ENCODE results near the gene INPP5D. TPM values are rescaled to one million over a fixed set of nuclear protein-coding genes. Genes with fewer than 3 reads are reported as not detected.

INPP5D gene
- total and polyA plus RNA-seq, 2 of the 8 experiments (the other 6 are each of a cell fraction or from before 2014, with no cell fraction given), result 4.5 to 7.1 TPM

GRCh38 chr2:233056961-233057605, 3.1 kb upstream of the INPP5D start:
- H3K4me1 ChIP-seq (replicated peaks in 1 of 4; ENCODE audit: control insufficient read depth in 3 of 4, insufficient read depth in 4 of 4, low read length in 3 of 4), result peaks cover 0 to 6% (median 0%) of the 10 kb centered on the region in 4 experiments; a peak in 2 of 7 replicates
- H3K4me3 ChIP-seq (ENCODE audit: extremely low read depth in 1 of 4, insufficient read depth in 2 of 4, low read depth in 3 of 4, low read length in 4 of 4), result no peak overlapping the region
- H3K56ac ChIP-seq (replicated peaks; ENCODE audit: insufficient read length, low read depth, low read length), result no peak overlapping the region
- no peaks in the 10 kb centered on the region for H3K9me3 ChIP-seq (ENCODE audit: insufficient read depth in 2 of 2, low read depth in 1 of 2, low read length in 1 of 2)
- H4K8ac ChIP-seq (ENCODE audit: extremely low read depth, insufficient read depth, low read length), result no peak overlapping the region
- H3K27me3 ChIP-seq (replicated peaks in 1 of 4; ENCODE audit: control insufficient read depth in 3 of 4, extremely low read depth in 1 of 4, insufficient read depth in 3 of 4, low read length in 3 of 4), result no peaks in the 10 kb centered on the region; a peak in 1 of 7 replicates
- H4K91ac ChIP-seq (replicated peaks; ENCODE audit: insufficient read length, low read length), result no peak overlapping the region
- TF ChIP-seq ATF2 (IDR thresholded peaks at IDR 0.05; ENCODE audit: low read length), result no peak
- no peak for TF ChIP-seq CREB1 (IDR thresholded peaks at IDR 0.05)
- no peak for TF ChIP-seq BACH1 (IDR thresholded peaks at IDR 0.05; ENCODE audit: low read length)
- TF ChIP-seq CBX5 (IDR thresholded peaks at IDR 0.05; ENCODE audit: low read depth, low read length), result no peak
- no peak for TF ChIP-seq GTF2F1 (IDR thresholded peaks at IDR 0.05; ENCODE audit: borderline replicate concordance, low read depth, low read length)
- H2BK15ac ChIP-seq (ENCODE audit: low read length), result no peak overlapping the region
- H3K9ac ChIP-seq (replicated peaks in 1 of 4; ENCODE audit: extremely low read depth in 1 of 4, low read depth in 3 of 4, low read length in 3 of 4), result no peak overlapping the region; a peak in 1 of 7 replicates
- no peak overlapping the region for H2BK20ac ChIP-seq (ENCODE audit: low read length)
- POLR2A ChIA-PET (ENCODE audit: partially characterized antibody), result interaction anchor here (0.6 kb wide), 1 partner anchor 186 kb away, joined by 4 read pairs; no protein-coding TSS in a partner anchor
- H3K27ac ChIP-seq (ENCODE audit: low read depth, low read length), result no peak overlapping the region
- H3K23me2 ChIP-seq (ENCODE audit: low read depth, low read length), result no peaks in the 10 kb centered on the region
- no peaks in the 10 kb centered on the region for H3K36me3 ChIP-seq (ENCODE audit: control insufficient read depth in 2 of 4, insufficient read depth in 4 of 4, low read length in 3 of 4)
- H3K4ac ChIP-seq (replicated peaks; ENCODE audit: insufficient read length, low read depth, low read length), result no peak overlapping the region
- no peak overlapping the region for H2BK5ac ChIP-seq (ENCODE audit: low read depth, low read length)
- no peak overlapping the region for H4K5ac ChIP-seq (ENCODE audit: insufficient read length, low read depth, low read length)
- H3K4me2 ChIP-seq (ENCODE audit: insufficient read depth in 1 of 2, low read depth in 2 of 2, low read length in 2 of 2), result no peak overlapping the region
- 85% methylated on average over 6 of the region's 6 CpGs; no CpG with 5 or more reads in 1 of the 2 experiments for WGBS, 2 experiments (ENCODE audit: extremely low coverage in 1 of 2, insufficient coverage in 1 of 2, insufficient read length in 1 of 2, insufficient replicate concordance in 2 of 2, low coverage in 1 of 2, low lambda C conversion rate in 2 of 2, missing lambda C conversion rate in 1 of 2)
- no peak overlapping the region for H3K18ac ChIP-seq (ENCODE audit: extremely low read depth, low read length)
- FAIRE-seq (no peak), DNase-seq (ENCODE audit: low read depth in 1 of 2, low spot score in 2 of 2) (no peak)
- no peaks in the 10 kb centered on the region for H3K79me1 ChIP-seq (ENCODE audit: low read depth, low read length)
- H2AFZ ChIP-seq (ENCODE audit: low read length), result no peak overlapping the region
- H3K23ac ChIP-seq (ENCODE audit: insufficient read length), result no peak overlapping the region
- no peak overlapping the region for H3K14ac ChIP-seq (ENCODE audit: insufficient read length)
- CTCF ChIA-PET (ENCODE audit: partially characterized antibody), result interaction anchor here (0.6 to 2.0 kb wide), 7 partner anchors 12 to 187 kb away, joined by 3 to 8 read pairs (median 3); partner anchors contain the start of genes NEU2 and SNORC
- no peaks in the 10 kb centered on the region for H4K20me1 ChIP-seq (replicated peaks in 1 of 2; ENCODE audit: control insufficient read depth in 1 of 2, insufficient read depth in 2 of 2, low read length in 2 of 2)
- H2BK120ac ChIP-seq (replicated peaks; ENCODE audit: low read depth, low read length), result no peak overlapping the region
- H3K79me2 ChIP-seq (ENCODE audit: control insufficient read depth in 1 of 2, insufficient read depth in 2 of 2, low read length in 2 of 2), result no peaks in the 10 kb centered on the region
- H2BK12ac ChIP-seq (ENCODE audit: low read depth, low read length), result no peak overlapping the region; the same call in 1 of the 2 replicates
- H2AK5ac ChIP-seq (ENCODE audit: low read depth, low read length), result no peak overlapping the region

All from H1 (cell line).